ENCODE data around the gene RRAS2. TPM values are rescaled to one million over a fixed set of nuclear protein-coding genes. Genes with fewer than 3 reads are reported as not detected.

The RRAS2 gene
- 55.8 and 89.9 TPM in 2 replicates for total RNA-seq

DNA sequence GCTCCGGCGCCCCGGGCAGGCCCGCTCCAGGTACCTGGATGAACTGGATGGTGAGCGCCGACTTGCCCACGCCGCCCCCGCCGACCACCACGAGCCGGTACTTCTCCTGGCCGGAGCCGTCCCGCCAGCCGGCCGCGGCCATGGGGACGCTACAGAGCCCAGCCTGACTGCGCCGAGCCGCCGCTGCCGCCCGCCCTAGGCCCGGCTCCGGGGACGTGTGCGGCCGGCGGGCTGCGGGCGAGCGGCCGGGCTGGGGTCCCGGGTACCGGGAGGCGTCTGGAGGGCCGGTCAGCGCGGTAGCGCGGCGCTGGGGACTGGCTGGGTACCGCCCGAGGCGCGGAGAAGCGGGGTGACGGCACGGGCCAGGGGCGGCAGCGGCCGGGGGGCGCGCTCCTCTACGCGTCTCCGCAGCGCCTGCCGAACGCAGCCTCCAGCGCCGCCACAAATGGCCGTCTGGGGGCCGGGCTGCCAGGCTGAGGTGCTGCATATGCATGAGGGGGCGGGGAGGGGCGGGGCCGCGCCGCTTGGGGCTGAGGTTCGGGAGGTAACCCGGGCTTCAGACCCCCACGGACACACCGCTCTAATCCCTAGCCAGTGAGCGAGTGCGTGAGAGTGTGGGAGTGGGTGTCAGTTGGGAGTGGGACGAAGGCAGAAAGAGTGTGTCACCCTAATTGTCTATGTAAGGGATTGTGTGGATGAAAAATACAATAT lies at the start of gene RRAS2:
Gene RRAS2 (minus strand): TSS at position 455 of the 711 bp plus-strand sequence. CDS start 313 bp downstream, at position 142.

Other genes with a start within 250 kb of the RRAS2 start
- gene COPB1, start 140.6 kb upstream of the RRAS2 start, total RNA-seq = 402 and 481 TPM in 2 replicates
- gene PSMA1, start 161.2 kb upstream of the RRAS2 start, total RNA-seq = 151 and 153 TPM in 2 replicates

All from smooth muscle cell of the umbilical artery (primary cell).